Transverse colon (tissue), 4 donors: ENCODE results near the gene NISCH. TPM values are rescaled to one million over a fixed set of nuclear protein-coding genes. Genes with fewer than 3 reads are reported as not detected.

Experiments used
- DNase-seq: peaks from one replicate; pipeline ENCODE4 v3.0.0-alpha.2; 2019
- H3K27ac ChIP-seq, 4 donors: fragments of 200-600 bp; sonication (generic); 2 replicates each; pipeline ENCODE4 v1.5.1; 2016 to 2018; ENCODE audit warnings: inconsistent platforms in 4 of 4
- H3K27me3 ChIP-seq: fragments of 200-600 bp; sonication (generic); 2 replicates; pipeline ENCODE4 v1.5.1; 2017; ENCODE audit warnings: inconsistent platforms
- H3K36me3 ChIP-seq, 4 donors: fragments of 200-600 bp; sonication (generic); 2 replicates each; pipeline ENCODE4 v1.5.1; 2017 to 2019; ENCODE audit warnings: inconsistent platforms in 4 of 4
- H3K4me1 ChIP-seq, 4 donors: fragments of 200-600 bp; sonication (generic); 2 replicates each; pipeline ENCODE4 v1.5.1; 2017 to 2020; ENCODE audit warnings: inconsistent platforms in 4 of 4
- H3K4me3 ChIP-seq, 4 donors: fragments of 200-600 bp; sonication (generic); 1 replicate in 1 of 4; 2 replicates in 3 of 4; pipeline versions ENCODE4 v1.5.1 to v1.6.1; 2017 to 2019; ENCODE audit warnings: inconsistent platforms in 4 of 4
- H3K9me3 ChIP-seq, 2 donors: fragments of 200-600 bp; sonication (generic); 2 replicates each; pipeline ENCODE4 v1.5.1; 2017 to 2019; ENCODE audit warnings: inconsistent platforms in 2 of 2
- CTCF ChIP-seq, 5 experiments: fragments of 200-600 bp in 3 of 5; fragments of 450-650 bp in 2 of 5; sonication (generic) in 3 of 5; IDR thresholded peaks; 1 replicate in 2 of 5; 2 replicates in 3 of 5; pipeline ENCODE4 v1.5.1; 2016 to 2017; ENCODE audit warnings: antibody characterized with exemption in 5 of 5, inconsistent platforms in 3 of 5, mild to moderate bottlenecking in 2 of 5, moderate library complexity in 1 of 5
- EP300 ChIP-seq: sonication (generic); formaldehyde crosslinking; IDR thresholded peaks from one replicate; pipeline ENCODE4 v1.6.1; 2017; ENCODE audit warnings: antibody characterized with exemption, low read depth
- POLR2A ChIP-seq: fragments of 450-650 bp; IDR thresholded peaks from one replicate; pipeline ENCODE4 v1.6.1; 2016; ENCODE audit warnings: antibody characterized with exemption, mild to moderate bottlenecking, moderate library complexity
- POLR2AphosphoS5 ChIP-seq, 3 donors: sonication (generic); formaldehyde crosslinking; IDR thresholded peaks; one replicate each; pipeline ENCODE4 v1.6.1; 2016; ENCODE audit warnings: antibody characterized with exemption in 3 of 3
- WGBS, 2 donors: methylation state at CpG; one replicate each; pipeline ENCODE4 v1.1.5; 2018; ENCODE audit warnings: low coverage in 1 of 2; 5-methylcytosine and 5-hydroxymethylcytosine counted together
- in situ Hi-C, 4 donors: fragments of 200-750 bp; cut with MboI; loops; one replicate each; pipeline versions ENCODE4 v1.15.0 to v1.15.1; 2017; ENCODE audit warnings: low sequenced_read_pairs in 3 of 4, low pct_ligation_motif_present in 1 of 4, low pct_unique_long_range_greater_than_20kb in 1 of 4
- intact Hi-C: fragments of 100-400 bp; cut with DNase I; formaldehyde crosslinking; loops from one replicate; pipeline ENCODE4 v1.15.1; 2023; ENCODE audit warnings: low total_unique reads
- total RNA-seq, 4 donors: library from RNA; depleted of rRNA; stranded (reverse); fragments of >200 nt; gene quantifications; one replicate each; pipeline ENCODE4 v1.1.0, GENCODE V29; 2016

The NISCH gene
- total RNA-seq, 4 donors from 2014 or later, result 72.0 to 137 (median 98.6) TPM

GRCh38 chr3:52527732-52528585 is 72.6 kb downstream of the NISCH start:
- intact Hi-C loops (no loop called here), in situ Hi-C loops (no loop called here)
- no peaks in the 10 kb centered on the region for H3K36me3 ChIP-seq
- no peak overlapping the region for H3K27ac ChIP-seq
- WGBS, 2 donors, result 93 to 100% methylated on average over 1 to 15 of the region's 18 CpGs
- no peaks in the 10 kb centered on the region for H3K27me3 ChIP-seq
- peak; percentile 6 for DNase-seq
- H3K9me3 ChIP-seq, result no peaks in the 10 kb centered on the region
- H3K4me1 ChIP-seq, result peaks cover 4 to 8% (median 6%) of the 10 kb centered on the region in 4 donors
- TF ChIP-seq POLR2A, result no peak
- H3K4me3 ChIP-seq, result no peak overlapping the region

DNA sequence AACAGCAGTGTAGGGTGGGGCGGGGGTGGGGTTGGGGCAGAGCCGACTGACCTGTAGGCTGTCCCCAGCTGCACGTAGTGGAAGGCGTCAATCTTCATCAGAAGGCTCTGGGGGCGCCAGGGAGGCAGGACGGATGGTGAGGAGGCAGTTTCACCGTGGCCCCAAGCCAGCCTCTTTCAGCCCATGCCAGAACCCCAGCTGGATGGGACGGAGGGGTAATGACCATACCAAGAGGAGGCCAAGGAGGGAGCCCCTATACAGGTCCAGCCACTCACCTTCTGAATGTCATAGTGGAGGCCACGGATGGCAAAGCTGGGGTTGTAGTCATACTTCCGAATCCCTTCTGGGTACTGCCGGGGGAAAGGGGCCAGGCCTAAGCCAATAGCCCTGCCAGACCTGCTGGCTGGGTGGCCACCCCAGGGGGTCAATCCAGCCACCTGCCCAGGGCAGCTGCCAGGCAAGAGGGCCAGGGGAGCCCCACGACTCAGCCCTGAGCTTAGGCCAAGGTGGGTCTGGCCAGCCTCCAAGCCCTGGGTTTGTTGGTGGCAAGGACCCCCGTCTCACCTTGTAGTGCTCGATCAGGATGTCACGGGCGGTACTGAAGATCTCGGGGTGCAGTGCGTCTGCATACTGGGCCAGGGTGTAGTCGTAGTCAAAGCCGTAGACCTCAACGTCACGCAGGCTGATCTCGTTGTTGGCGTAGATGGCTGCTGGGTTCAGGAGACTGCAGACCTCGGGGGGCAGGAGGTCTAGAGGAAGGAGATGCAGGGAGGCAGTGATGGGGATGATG is 73.4 kb downstream of the NISCH start:
- intact Hi-C loops (no loop called here), in situ Hi-C loops (no loop called here)
- Histone ChIP-seq H3K9me3 (no peaks in the 10 kb centered on the region), H3K27ac (no peak overlapping the region), H3K4me3 (no peak overlapping the region), H3K36me3 (no peaks in the 10 kb centered on the region), H3K27me3 (no peaks in the 10 kb centered on the region), H3K4me1 (peaks cover 4 to 12% (median 10%) of the 10 kb centered on the region in 4 donors)
- DNase-seq, result peak; percentile 6
- TF ChIP-seq POLR2AphosphoS5 (IDR thresholded peaks at IDR 0.05) (no peak), POLR2A (no peak), CTCF (IDR thresholded peaks at IDR 0.05) (no peak), EP300 (no peak)
- WGBS, 2 donors, result 92% methylated on average over 24 of the region's 25 CpGs; no CpG with 5 or more reads in 1 of the 2 donors

DNA sequence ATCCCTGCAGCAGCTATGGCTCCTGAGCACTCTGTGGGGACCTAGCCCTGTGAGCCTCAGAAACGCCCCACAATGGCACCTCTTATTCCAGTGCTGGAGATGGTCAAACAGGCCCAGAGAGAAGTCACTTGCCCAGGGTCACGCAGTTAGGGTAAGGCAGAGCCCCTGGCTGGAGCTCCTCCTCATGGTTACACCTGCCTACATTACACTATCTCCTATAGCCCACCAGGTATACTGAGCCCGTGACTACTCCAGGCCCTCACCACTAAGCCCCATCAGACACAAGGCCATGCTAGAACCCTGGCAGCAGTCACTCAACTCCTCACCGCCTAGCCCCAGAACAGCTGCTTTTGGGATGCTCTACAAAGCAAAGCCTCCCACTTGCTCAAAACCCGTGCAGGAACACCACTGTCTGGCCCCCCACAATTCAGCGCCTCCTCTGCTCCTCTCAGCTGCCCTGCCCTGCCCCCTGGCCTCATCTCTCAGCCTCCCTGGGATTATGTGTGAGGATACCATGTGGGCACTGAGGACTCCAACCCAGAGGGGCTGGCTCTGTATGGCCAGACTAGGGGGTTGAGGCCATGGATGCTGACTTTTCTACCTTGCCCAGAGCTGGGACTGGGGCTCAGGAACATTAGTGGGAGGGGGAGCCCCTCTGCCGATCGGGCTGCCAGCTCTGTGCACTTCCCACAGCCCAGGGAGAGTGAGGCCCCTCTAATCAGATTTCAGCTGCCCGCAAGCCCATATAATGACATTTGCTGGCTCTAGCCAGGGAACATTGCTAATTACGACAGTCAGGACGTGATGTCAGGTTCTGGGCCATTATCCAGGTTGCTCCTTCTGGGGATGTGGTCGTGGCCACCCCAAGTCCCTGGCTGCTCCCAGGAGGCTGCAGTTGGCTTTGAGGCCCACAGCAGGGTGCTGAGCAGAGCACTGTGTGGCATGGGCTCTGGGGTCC is 74.3 kb downstream of the NISCH start:
- H3K4me1 ChIP-seq, result peaks cover 4 to 20% (median 12%) of the 10 kb centered on the region in 4 donors
- no peaks in the 10 kb centered on the region for H3K36me3 ChIP-seq

More for the DNA sequence above, 74.3 kb downstream of the NISCH start:
- Histone ChIP-seq H3K27ac (no peak overlapping the region), H3K27me3 (no peaks in the 10 kb centered on the region), H3K9me3 (no peaks in the 10 kb centered on the region), H3K4me3 (no peak overlapping the region)
- peak; percentile 7 for DNase-seq
- TF ChIP-seq POLR2A, result no peak
- no peak for TF ChIP-seq EP300
- TF ChIP-seq CTCF (IDR thresholded peaks at IDR 0.05), result no peak
- no peak for TF ChIP-seq POLR2AphosphoS5 (IDR thresholded peaks at IDR 0.05)
- WGBS, 2 donors, result 88 to 89% methylated on average over 3 to 12 of the region's 12 CpGs
- in situ Hi-C loops, result no loop called here
- intact Hi-C loops, result no loop called here
